ENCODE measurements around the gene SLC7A8. TPM values are rescaled to one million over a fixed set of nuclear protein-coding genes. Genes with fewer than 3 reads are reported as not detected.

SLC7A8 gene
- total and polyA plus RNA-seq, 4 donors, result 2.6 to 9.8 (median 5.4) TPM

Small RNA genes within 50 kb of the gene (small RNA-seq; reads per million reads assigned to genes)
- gene AL049829.1 (not detected), gene RNU6-1138P (not detected)

Other genes starting within 250 kb of the SLC7A8 start
- gene HAUS4, start 226.6 kb downstream of the SLC7A8 start, total RNA-seq, result 10 to 100 TPM; 11.9 to 32.8 TPM
- 1 to 10 TPM; 5.8 to 7.9 TPM for gene HAUS4, start 226.6 kb downstream of the SLC7A8 start, polyA plus RNA-seq
- gene AJUBA, start 201.1 kb downstream of the SLC7A8 start, total RNA-seq, result 10 to 100 TPM; 15.9 to 34.9 TPM
- 10 to 100 TPM; 15.5 to 23.4 TPM for gene AJUBA, start 201.1 kb downstream of the SLC7A8 start, polyA plus RNA-seq
- gene C14orf93, start 173.5 kb downstream of the SLC7A8 start, total RNA-seq, result 1 to 10 TPM; 3.8 to 7.1 TPM
- gene C14orf93, start 173.5 kb downstream of the SLC7A8 start, polyA plus RNA-seq, result 1 to 10 TPM; 2.1 to 3.0 TPM
- 10 to 100 TPM; 74.0 to 88.2 TPM for gene PSMB5, start 148.8 kb downstream of the SLC7A8 start, total RNA-seq
- gene PSMB5, start 148.8 kb downstream of the SLC7A8 start, polyA plus RNA-seq, result 100 to 1,000 TPM; 102 to 152 TPM
- gene PSMB11, start 141.4 kb downstream of the SLC7A8 start, total RNA-seq, result not detected
- not detected for gene PSMB11, start 141.4 kb downstream of the SLC7A8 start, polyA plus RNA-seq
- gene CDH24, start 126.1 kb downstream of the SLC7A8 start, total RNA-seq, result under 1 TPM; 0.23 to 0.50 TPM
- gene CDH24, start 126.1 kb downstream of the SLC7A8 start, polyA plus RNA-seq, result under 1 TPM in 1 of 2 donors, not detected in 1; 0.38 TPM
- gene ACIN1, start 88.5 kb downstream of the SLC7A8 start, total RNA-seq, result 10 to 100 TPM; 49.3 to 50.6 TPM
- gene ACIN1, start 88.5 kb downstream of the SLC7A8 start, polyA plus RNA-seq, result 10 to 100 TPM in 1 of 2 donors, 1 to 10 TPM in 1; 8.1 to 24.9 TPM
- 10 to 100 TPM in 1 of 2 donors, 1 to 10 TPM in 1; 9.0 to 16.1 TPM for gene C14orf119, start 88.2 kb downstream of the SLC7A8 start, total RNA-seq
- gene C14orf119, start 88.2 kb downstream of the SLC7A8 start, polyA plus RNA-seq, result 10 to 100 TPM; 19.3 to 27.1 TPM
- gene CIROP, start 78.7 kb downstream of the SLC7A8 start, total RNA-seq, result not detected
- not detected for gene CIROP, start 78.7 kb downstream of the SLC7A8 start, polyA plus RNA-seq
- gene CEBPE, start 64.4 kb downstream of the SLC7A8 start, total RNA-seq, result 1 to 10 TPM in 1 of 2 donors, under 1 TPM in 1; 0.08 to 4.4 TPM
- gene CEBPE, start 64.4 kb downstream of the SLC7A8 start, polyA plus RNA-seq, result under 1 TPM in 1 of 2 donors, not detected in 1; 0.16 TPM
- gene RNF212B, start 54.3 kb upstream of the SLC7A8 start, total RNA-seq, result under 1 TPM; 0.17 to 0.51 TPM
- gene RNF212B, start 54.3 kb upstream of the SLC7A8 start, polyA plus RNA-seq, result under 1 TPM in 1 of 2 donors, not detected in 1; 0.06 TPM
- 1 to 10 TPM; 3.4 to 3.5 TPM for gene HOMEZ, start 102.5 kb upstream of the SLC7A8 start, total RNA-seq
- gene HOMEZ, start 102.5 kb upstream of the SLC7A8 start, polyA plus RNA-seq, result 1 to 10 TPM; 2.8 to 3.3 TPM
- gene PPP1R3E, start 119.2 kb upstream of the SLC7A8 start, total RNA-seq, result 1 to 10 TPM; 2.5 to 4.7 TPM
- 1 to 10 TPM; 3.0 to 4.1 TPM for gene PPP1R3E, start 119.2 kb upstream of the SLC7A8 start, polyA plus RNA-seq
- 10 to 100 TPM; 10.9 to 28.0 TPM for gene BCL2L2, start 123.2 kb upstream of the SLC7A8 start, total RNA-seq
- gene BCL2L2, start 123.2 kb upstream of the SLC7A8 start, polyA plus RNA-seq, result 10 to 100 TPM in 1 of 2 donors, 1 to 10 TPM in 1; 4.7 to 14.5 TPM
- gene PABPN1, start 137.8 kb upstream of the SLC7A8 start, total RNA-seq, result 10 to 100 TPM; 54.0 to 59.6 TPM
- gene PABPN1, start 137.8 kb upstream of the SLC7A8 start, polyA plus RNA-seq, result 10 to 100 TPM; 40.9 to 41.9 TPM
- 10 to 100 TPM in 1 of 2 donors, 1 to 10 TPM in 1; 2.4 to 14.6 TPM for gene SLC22A17, start 169.2 kb upstream of the SLC7A8 start, total RNA-seq
- 1 to 10 TPM; 1.1 to 2.7 TPM for gene SLC22A17, start 169.2 kb upstream of the SLC7A8 start, polyA plus RNA-seq
- gene EFS, start 181.5 kb upstream of the SLC7A8 start, total RNA-seq, result under 1 TPM; 0.42 to 0.67 TPM
- gene EFS, start 181.5 kb upstream of the SLC7A8 start, polyA plus RNA-seq, result under 1 TPM; 0.10 to 0.69 TPM
- not detected for gene IL25, start 189.1 kb upstream of the SLC7A8 start, total RNA-seq
- not detected for gene IL25, start 189.1 kb upstream of the SLC7A8 start, polyA plus RNA-seq
- 1 to 10 TPM in 1 of 2 donors, not detected in 1; 5.5 TPM for gene CMTM5, start 193.4 kb upstream of the SLC7A8 start, total RNA-seq
- gene CMTM5, start 193.4 kb upstream of the SLC7A8 start, polyA plus RNA-seq, result under 1 TPM in 1 of 2 donors, not detected in 1; 0.22 TPM
- gene MYH6, start 224.6 kb upstream of the SLC7A8 start, total RNA-seq, result under 1 TPM; 0.05 to 0.17 TPM
- gene MYH6, start 224.6 kb upstream of the SLC7A8 start, polyA plus RNA-seq, result under 1 TPM in 1 of 2 donors, not detected in 1; 0.06 TPM

Data from liver (tissue), 5 donors.